ENCODE results near the gene FANCF.

GRCh38 chr11:22633354-22633902, 7.8 kb upstream of the FANCF start:
- TF ChIP-seq CTCF (IDR thresholded peaks at IDR 0.05; ENCODE audit: low read length) (no peak), EZH2 (IDR thresholded peaks at IDR 0.05; ENCODE audit: borderline replicate concordance, low read length) (no peak)

All from OCI-LY1 (cell line).